Nephron (organoid): ENCODE measurements around the gene CHRNA7.

Experiments
- H3K27ac Mint-ChIP-seq, 3 experiments: 2 replicates each; pipeline ENCODE4 v1.8.0; 2020; ENCODE audit warnings: mixed read lengths in 3 of 3, mild to moderate bottlenecking in 2 of 3, moderate library complexity in 1 of 3
- H3K27me3 Mint-ChIP-seq: 2 replicates; pipeline ENCODE4 v1.8.0; 2021; ENCODE audit warnings: low read depth, mild to moderate bottlenecking, moderate library complexity, mixed read lengths
- H3K36me3 Mint-ChIP-seq: 2 replicates; pipeline ENCODE4 v1.8.0; 2020; ENCODE audit warnings: low read depth, mixed read lengths
- H3K4me1 Mint-ChIP-seq: 2 replicates; pipeline ENCODE4 v1.8.0; 2020; ENCODE audit warnings: mixed read lengths
- H3K4me3 Mint-ChIP-seq, 3 experiments: 2 replicates each; pipeline ENCODE4 v1.8.0; 2020; ENCODE audit warnings: mild to moderate bottlenecking in 3 of 3, mixed read lengths in 3 of 3, moderate library complexity in 2 of 3
- H3K9me3 Mint-ChIP-seq: 2 replicates; pipeline ENCODE4 v1.8.0; 2020; ENCODE audit warnings: mixed read lengths
- CTCF ChIP-seq, 3 experiments: fragments of 200-600 bp; sonication (generic); IDR thresholded peaks; one replicate each; pipeline ENCODE4 v1.5.0; 2021; ENCODE audit warnings: antibody characterized with exemption in 3 of 3; ENCODE audit not compliant: unreplicated experiment in 3 of 3

Gene CHRNA7

GRCh38 chr15:32123473-32123872 is 93.2 kb downstream of the CHRNA7 start:
- Mint-ChIP-seq H3K4me1 (peaks cover 10% of the 10 kb centered on the region), H3K27ac (no peak overlapping the region), H3K36me3 (no peaks in the 10 kb centered on the region), H3K9me3 (no peaks in the 10 kb centered on the region), H3K4me3 (no peak overlapping the region), H3K27me3 (peaks cover 5% of the 10 kb centered on the region)
- no peak for TF ChIP-seq CTCF (IDR thresholded peaks at IDR 0.05; ENCODE audit: unreplicated experiment in 3 of 3)

- Mint-ChIP-seq H3K9me3 (no peaks in the 10 kb centered on the region), H3K4me1 (peaks cover 4% of the 10 kb centered on the region), H3K27me3 (no peaks in the 10 kb centered on the region), H3K27ac (no peak overlapping the region), H3K36me3 (no peaks in the 10 kb centered on the region), H3K4me3 (no peak overlapping the region)
- no peak for TF ChIP-seq CTCF (IDR thresholded peaks at IDR 0.05; ENCODE audit: unreplicated experiment in 3 of 3)
These were observed 94.4 kb downstream of the CHRNA7 start for GRCh38 chr15:32124726-32125125.

- TF ChIP-seq CTCF (IDR thresholded peaks at IDR 0.05; ENCODE audit: unreplicated experiment in 3 of 3), result no peak
- H3K4me3 Mint-ChIP-seq, result no peak overlapping the region
- H3K9me3 Mint-ChIP-seq, result no peaks in the 10 kb centered on the region
- no peak overlapping the region for H3K27ac Mint-ChIP-seq
- H3K27me3 Mint-ChIP-seq, result no peaks in the 10 kb centered on the region
- H3K36me3 Mint-ChIP-seq, result no peaks in the 10 kb centered on the region
- H3K4me1 Mint-ChIP-seq, result no peaks in the 10 kb centered on the region
These were observed 95.3 kb downstream of the CHRNA7 start for GRCh38 chr15:32125595-32125994.

GRCh38 chr15:32129815-32130214 is 99.5 kb downstream of the CHRNA7 start:
- H3K27me3 Mint-ChIP-seq, result no peaks in the 10 kb centered on the region
- H3K9me3 Mint-ChIP-seq, result no peaks in the 10 kb centered on the region
- peaks cover 4% of the 10 kb centered on the region for H3K36me3 Mint-ChIP-seq
- H3K4me1 Mint-ChIP-seq, result peaks cover 13% of the 10 kb centered on the region
- no peak for TF ChIP-seq CTCF (IDR thresholded peaks at IDR 0.05; ENCODE audit: unreplicated experiment in 3 of 3)
- H3K4me3 Mint-ChIP-seq, result no peak overlapping the region
- H3K27ac Mint-ChIP-seq, result no peak overlapping the region

- Mint-ChIP-seq H3K36me3 (peaks cover 4% of the 10 kb centered on the region), H3K4me1 (peaks cover 23% of the 10 kb centered on the region), H3K9me3 (no peaks in the 10 kb centered on the region), H3K27ac (no peak overlapping the region), H3K4me3 (no peak overlapping the region), H3K27me3 (no peaks in the 10 kb centered on the region)
- TF ChIP-seq CTCF (IDR thresholded peaks at IDR 0.05; ENCODE audit: unreplicated experiment in 3 of 3), result no peak
These were observed 100.5 kb downstream of the CHRNA7 start for GRCh38 chr15:32130823-32131222.

GRCh38 chr15:32131803-32132202 is 101.5 kb downstream of the CHRNA7 start:
- H3K9me3 Mint-ChIP-seq, result no peaks in the 10 kb centered on the region
- no peaks in the 10 kb centered on the region for H3K27me3 Mint-ChIP-seq
- peaks cover 4% of the 10 kb centered on the region for H3K36me3 Mint-ChIP-seq
- H3K4me1 Mint-ChIP-seq, result peaks cover 24% of the 10 kb centered on the region
- no peak overlapping the region for H3K4me3 Mint-ChIP-seq
- no peak for TF ChIP-seq CTCF (IDR thresholded peaks at IDR 0.05; ENCODE audit: unreplicated experiment in 3 of 3)
- H3K27ac Mint-ChIP-seq, result no peak overlapping the region
